SK-N-SH treated with all-trans-retinoic acid at 6 μM for 48 hours (cell line): ENCODE data around the gene KLK1.

Source experiments
- ATAC-seq: fragments of 200-7000 bp; cut with Tn5 transposase; 3 replicates; pipeline ENCODE4 v1.9.1; 2020; ENCODE audit warnings: mild to moderate bottlenecking, moderate library complexity
- ARNTL ChIP-seq: fragments of 450-650 bp; formaldehyde crosslinking; IDR thresholded peaks from 2 replicates; pipeline ENCODE4 v1.5.0; 2020; ENCODE audit warnings: low read depth, mild to moderate bottlenecking, moderate library complexity, borderline replicate concordance
- CREB5 ChIP-seq: fragments of 250-450 bp; sonication (Bioruptor Pico); IDR thresholded peaks from 2 replicates; pipeline ENCODE4 v1.5.1; 2020; ENCODE audit warnings: low read depth, mild to moderate bottlenecking, moderate library complexity
- CSDC2 ChIP-seq: fragments of 250-450 bp; sonication (Bioruptor Pico); IDR thresholded peaks from 2 replicates; pipeline ENCODE4 v1.5.0; 2020; ENCODE audit warnings: mild to moderate bottlenecking, moderate library complexity
- CSRNP3 ChIP-seq: fragments of 250-450 bp; sonication (Bioruptor Pico); IDR thresholded peaks from 2 replicates; pipeline ENCODE4 v1.5.1; 2021; ENCODE audit warnings: mild to moderate bottlenecking, moderate library complexity
- ESRRG ChIP-seq: fragments of 250-450 bp; sonication (Bioruptor Pico); IDR thresholded peaks from 2 replicates; pipeline ENCODE4 v1.6.1; 2021; ENCODE audit warnings: mild to moderate bottlenecking
- GLIS3 ChIP-seq: fragments of 250-450 bp; sonication (Bioruptor Pico); IDR thresholded peaks from 2 replicates; pipeline ENCODE4 v1.5.0; 2020; ENCODE audit warnings: mild to moderate bottlenecking, moderate library complexity
- ISL1 ChIP-seq: fragments of 250-450 bp; sonication (Bioruptor Pico); IDR thresholded peaks from 2 replicates; pipeline ENCODE4 v2.1.2; 2022; ENCODE audit warnings: mild to moderate bottlenecking, moderate library complexity
- PATZ1 ChIP-seq: fragments of 250-450 bp; sonication (Bioruptor Pico); IDR thresholded peaks from 2 replicates; pipeline ENCODE4 v1.8.0; 2020; ENCODE audit warnings: mild to moderate bottlenecking, moderate library complexity, borderline replicate concordance
- POU6F1 ChIP-seq: fragments of 250-450 bp; sonication (Bioruptor Pico); IDR thresholded peaks from 2 replicates; pipeline ENCODE4 v1.8.0; 2021; ENCODE audit warnings: low read depth, mild to moderate bottlenecking, moderate library complexity, borderline replicate concordance
- RARB ChIP-seq: fragments of 250-450 bp; sonication (Bioruptor Pico); IDR thresholded peaks from 2 replicates; pipeline ENCODE4 v1.8.0; 2021; ENCODE audit warnings: mild to moderate bottlenecking, moderate library complexity
- SNAI2 ChIP-seq: fragments of 250-450 bp; sonication (Bioruptor Pico); IDR thresholded peaks from 2 replicates; pipeline ENCODE4 v1.5.0; 2020; ENCODE audit warnings: mild to moderate bottlenecking, moderate library complexity
- TCF4 ChIP-seq: fragments of 250-450 bp; sonication (Bioruptor Pico); IDR thresholded peaks from 2 replicates; pipeline ENCODE4 v1.8.0; 2021; ENCODE audit warnings: mild to moderate bottlenecking, moderate library complexity, borderline replicate concordance
- TOX ChIP-seq: fragments of 250-450 bp; sonication (Bioruptor Pico); IDR thresholded peaks from 2 replicates; pipeline ENCODE4 v1.8.0; 2021; ENCODE audit warnings: mild to moderate bottlenecking, moderate library complexity, borderline replicate concordance
- TSHZ2 ChIP-seq: fragments of 250-450 bp; sonication (Bioruptor Pico); IDR thresholded peaks from 2 replicates; pipeline ENCODE4 v1.5.0; 2020; ENCODE audit warnings: mild to moderate bottlenecking, moderate library complexity
- ZC3H10 ChIP-seq: fragments of 250-450 bp; sonication (Bioruptor Pico); IDR thresholded peaks from 2 replicates; pipeline ENCODE4 v1.5.1; 2021; ENCODE audit warnings: mild to moderate bottlenecking, moderate library complexity
- ZFP3 ChIP-seq: fragments of 250-450 bp; sonication (Bioruptor Pico); IDR thresholded peaks from 2 replicates; pipeline ENCODE4 v1.5.0; 2020; ENCODE audit warnings: mild to moderate bottlenecking, moderate library complexity
- ZFP30 ChIP-seq: fragments of 450-650 bp; formaldehyde crosslinking; IDR thresholded peaks from 2 replicates; pipeline ENCODE4 v1.5.0; 2022; ENCODE audit warnings: mild to moderate bottlenecking, moderate library complexity
- ZNF565 ChIP-seq: fragments of 450-650 bp; formaldehyde crosslinking; conservative IDR thresholded peaks from 2 replicates; pipeline ENCODE4 v1.5.0; 2020; ENCODE audit warnings: low read depth, mild to moderate bottlenecking, moderate library complexity
- ZNF70 ChIP-seq: fragments of 450-650 bp; formaldehyde crosslinking; IDR thresholded peaks from 2 replicates; pipeline ENCODE4 v1.5.0; 2020; ENCODE audit warnings: mild to moderate bottlenecking, moderate library complexity
- ZNF8 ChIP-seq: fragments of 450-650 bp; formaldehyde crosslinking; IDR thresholded peaks from 2 replicates; pipeline ENCODE4 v1.5.0; 2020; ENCODE audit warnings: mild to moderate bottlenecking, moderate library complexity

The KLK1 gene

GRCh38 chr19:50830266-50831025 is 6.9 kb upstream of the KLK1 start:
- TF ChIP-seq ZNF8 (no peak), TOX (CRISPR knock-in tag) (no peak), RARB (CRISPR knock-in tag) (no peak), TSHZ2 (CRISPR knock-in tag) (no peak), PATZ1 (CRISPR knock-in tag) (no peak), CSDC2 (no peak), SNAI2 (no peak), ZNF565 (no peak), CREB5 (CRISPR knock-in tag) (no peak), ZNF70 (CRISPR knock-in tag) (no peak), GLIS3 (CRISPR knock-in tag) (no peak), TCF4 (CRISPR knock-in tag) (no peak), POU6F1 (CRISPR knock-in tag) (no peak), ISL1 (CRISPR knock-in tag) (no peak), ESRRG (no peak), ZC3H10 (CRISPR knock-in tag) (no peak), CSRNP3 (CRISPR knock-in tag) (no peak), ARNTL (CRISPR knock-in tag) (no peak)
- TF ChIP-seq, all 23 proteins: peak for 0
- ATAC-seq = no peak

GRCh38 chr19:50829801-50830200 is 6.2 kb upstream of the KLK1 start:
- no peak for TF ChIP-seq ZC3H10 (CRISPR knock-in tag)
- no peak for TF ChIP-seq ZNF565
- TF ChIP-seq ESRRG = no peak
- no peak for TF ChIP-seq ISL1 (CRISPR knock-in tag)
- no peak for TF ChIP-seq POU6F1 (CRISPR knock-in tag)
- TF ChIP-seq ARNTL (CRISPR knock-in tag) = no peak
- no peak for TF ChIP-seq ZFP3 (CRISPR knock-in tag)
- TF ChIP-seq ZFP30 = no peak
- no peak for TF ChIP-seq CSDC2
- no peak for TF ChIP-seq CREB5 (CRISPR knock-in tag)
- no peak for TF ChIP-seq TSHZ2 (CRISPR knock-in tag)
- no peak for TF ChIP-seq TOX (CRISPR knock-in tag)
- TF ChIP-seq RARB (CRISPR knock-in tag) = no peak
- no peak for TF ChIP-seq TCF4 (CRISPR knock-in tag)
- ATAC-seq = no peak
